ENCODE data around the gene WNT3A.

- TF ChIP-seq CHD2 (IDR thresholded peaks at IDR 0.05; ENCODE audit: low read length, partially characterized antibody) (no peak), CTCF (IDR thresholded peaks at IDR 0.05) (no peak), IRF3 (IDR thresholded peaks at IDR 0.05; ENCODE audit: low read depth, low read length) (no peak), POLR2AphosphoS5 (IDR thresholded peaks at IDR 0.05; ENCODE audit: low read depth, low read length) (no peak), EZH2phosphoT487 (IDR thresholded peaks at IDR 0.05; ENCODE audit: borderline replicate concordance, low read depth) (no peak), USF2 (IDR thresholded peaks at IDR 0.05; ENCODE audit: borderline replicate concordance, low read depth, low read length) (no peak), PBX3 (IDR thresholded peaks at IDR 0.05) (no peak)
Measured at GRCh38 chr1:228032041-228032440, 25.2 kb downstream of the WNT3A start.

Measured in SK-N-SH (cell line).